Ammon's horn (tissue), 1 donor: ENCODE data around the gene ARRB2.

Experiments used
- DNase-seq: peaks from one replicate; pipeline ENCODE4 v3.0.0-alpha.2; 2016; ENCODE audit warnings: low spot score

The ARRB2 gene

DNA sequence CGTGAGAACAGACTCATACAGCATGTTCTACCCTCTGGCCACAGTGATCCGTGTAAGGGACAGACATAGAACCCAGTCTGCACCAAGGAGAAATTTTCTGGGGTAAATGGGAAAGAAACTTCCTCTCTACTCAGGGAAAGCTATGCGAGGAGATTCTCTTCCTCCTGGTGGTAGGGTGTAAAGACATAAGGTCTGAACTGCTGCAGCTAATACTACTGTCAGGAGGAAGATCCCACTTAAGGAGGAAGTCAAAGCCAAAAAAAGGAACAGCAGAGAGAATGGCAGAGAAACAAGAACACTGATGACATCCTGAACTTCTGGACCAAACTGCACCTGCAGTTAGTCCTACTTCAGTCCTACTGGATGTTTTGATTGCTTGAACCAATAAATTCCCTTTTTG lies 54.2 kb downstream of the ARRB2 start:
- peak; percentile 71 for DNase-seq

GRCh38 chr17:4766201-4766600 lies 55.8 kb downstream of the ARRB2 start:
- DNase-seq, result no peak

DNA sequence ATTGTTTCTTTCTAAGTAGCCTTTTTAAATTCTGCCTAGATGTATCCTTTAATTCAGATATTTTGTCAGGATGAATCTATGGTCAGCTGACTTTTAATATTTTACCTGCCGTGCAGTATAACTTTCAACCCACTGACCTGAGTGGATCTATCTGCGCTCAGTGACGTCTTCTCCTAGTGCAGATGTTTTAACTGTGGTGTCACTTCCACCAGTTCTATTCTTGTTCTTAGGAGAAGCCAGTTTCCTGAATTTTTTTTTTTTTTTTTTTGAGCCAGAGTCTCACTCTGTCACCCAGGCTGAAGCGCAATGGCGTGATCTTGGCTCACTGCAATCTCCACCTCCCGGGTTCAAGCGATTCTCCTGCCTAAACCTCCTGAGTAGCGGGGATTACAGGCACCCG lies 56.3 kb downstream of the ARRB2 start:
- DNase-seq, result no peak

DNA sequence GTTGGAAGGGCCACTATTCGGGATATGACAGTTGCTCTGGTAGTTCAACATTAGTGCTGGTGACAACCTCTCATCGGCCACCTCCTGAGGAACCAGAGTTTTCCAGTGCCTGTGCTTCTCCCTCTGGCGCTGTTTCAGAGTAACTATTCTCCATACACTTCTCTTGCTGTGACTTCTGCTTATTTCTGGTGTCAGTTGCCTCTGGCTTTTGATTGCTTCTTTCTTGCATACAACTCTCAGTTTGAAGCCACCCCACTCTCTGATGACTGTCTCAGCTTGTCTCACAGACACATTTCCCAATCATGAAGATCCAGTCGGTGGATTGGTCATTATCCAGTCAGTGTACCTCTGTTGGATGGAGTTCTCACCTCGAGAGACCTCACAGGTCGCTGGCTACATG lies 57.9 kb downstream of the ARRB2 start:
- DNase-seq, result no peak

GRCh38 chr17:4769628-4770027 lies 59.2 kb downstream of the ARRB2 start:
- DNase-seq, result no peak
